GM21529 (cell line): ENCODE results near the gene PTPRC.

Experiments
- ATAC-seq: cut with Tn5 transposase; IDR thresholded peaks from one replicate; pipeline ENCODE4 v1.9.1; 2021; ENCODE audit not compliant: unreplicated experiment

PTPRC gene

GRCh38 chr1:198619375-198620140 is 19.3 kb upstream of the PTPRC start:
- no peak for ATAC-seq

- no peak for ATAC-seq
Observed at GRCh38 chr1:198620218-198620617, 18.6 kb upstream of the PTPRC start.

- peak; percentile 69 for ATAC-seq
Observed at GRCh38 chr1:198620951-198621824, 17.7 kb upstream of the PTPRC start.

- ATAC-seq: no peak
Observed at GRCh38 chr1:198622001-198622400, 16.8 kb upstream of the PTPRC start.

GRCh38 chr1:198623752-198624647 is 14.8 kb upstream of the PTPRC start:
- peak; percentile 16 for ATAC-seq

GRCh38 chr1:198624648-198624980 is 14.2 kb upstream of the PTPRC start:
- ATAC-seq: no peak

GRCh38 chr1:198627436-198628066 is 11.3 kb upstream of the PTPRC start:
- ATAC-seq: no peak

GRCh38 chr1:198628067-198628455 is 10.8 kb upstream of the PTPRC start:
- ATAC-seq: no peak

- ATAC-seq: no peak
Observed at GRCh38 chr1:198629610-198630009, 9.2 kb upstream of the PTPRC start.

GRCh38 chr1:198630863-198631262 is 8.0 kb upstream of the PTPRC start:
- ATAC-seq: no peak

GRCh38 chr1:198631292-198631691 is 7.5 kb upstream of the PTPRC start:
- ATAC-seq: no peak

- no peak for ATAC-seq
Observed at GRCh38 chr1:198632007-198632406, 6.8 kb upstream of the PTPRC start.

GRCh38 chr1:198633675-198634121 is 5.1 kb upstream of the PTPRC start:
- ATAC-seq: peak; percentile 43

GRCh38 chr1:198635964-198636363 is 2.9 kb upstream of the PTPRC start:
- no peak for ATAC-seq

- ATAC-seq: no peak
Observed at GRCh38 chr1:198636391-198636790, 2.4 kb upstream of the PTPRC start.

GRCh38 chr1:198637157-198637556 is 1.7 kb upstream of the PTPRC start:
- ATAC-seq: no peak

- ATAC-seq: no peak
Observed at GRCh38 chr1:198637916-198638437, 863 bp upstream of the PTPRC start.

GRCh38 chr1:198638441-198638840 is 399 bp upstream of the PTPRC start:
- ATAC-seq: peak; percentile 20

- ATAC-seq: no peak
Observed at GRCh38 chr1:198639671-198640143, 867 bp downstream of the PTPRC start.

GRCh38 chr1:198640174-198640573 is 1.3 kb downstream of the PTPRC start:
- no peak for ATAC-seq
